Measurements from ENCODE around the gene CLDN19. TPM values are rescaled to one million over a fixed set of nuclear protein-coding genes. Genes with fewer than 3 reads are reported as not detected.
"Not testable (repeated sequence)": the region's sequence is repeated elsewhere in the genome, so short reads cannot be mapped to it uniquely, and the experiment has no call there.

CLDN19 gene
- polyA plus RNA-seq, 4 donors, result 88.5 to 111 (median 102) TPM

DNA sequence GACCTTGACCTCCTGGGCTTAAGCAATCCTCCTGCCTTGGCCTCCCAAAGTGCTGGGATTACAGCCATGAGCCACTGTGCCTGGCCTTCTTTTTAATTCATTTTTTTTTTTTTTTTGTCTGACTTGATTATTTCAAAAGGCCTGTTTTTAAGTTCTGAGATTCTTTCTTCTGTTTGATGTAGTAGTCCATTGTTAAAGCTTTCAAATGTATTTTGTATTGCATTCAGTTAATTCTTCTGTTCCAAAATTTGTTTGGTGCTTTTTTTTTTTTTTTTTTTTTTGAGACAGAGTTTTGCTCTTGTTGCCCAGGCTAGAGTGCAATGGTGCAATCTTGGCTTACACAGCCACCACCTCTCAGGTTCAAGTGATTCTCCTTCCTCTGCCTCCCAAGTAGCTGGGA lies 25.6 kb downstream of the CLDN19 start:
- DNase-seq (ENCODE audit: low read depth in 4 of 4, low spot score in 3 of 4), result not testable (repeated sequence)

GRCh38 chr1:42713293-42713692 lies 26.7 kb downstream of the CLDN19 start:
- DNase-seq (ENCODE audit: low read depth in 4 of 4, low spot score in 3 of 4), result no peak

- not testable (repeated sequence) for DNase-seq (ENCODE audit: low read depth in 4 of 4, low spot score in 3 of 4)
These were observed 27.2 kb downstream of the CLDN19 start for GRCh38 chr1:42712808-42713207.

DNA sequence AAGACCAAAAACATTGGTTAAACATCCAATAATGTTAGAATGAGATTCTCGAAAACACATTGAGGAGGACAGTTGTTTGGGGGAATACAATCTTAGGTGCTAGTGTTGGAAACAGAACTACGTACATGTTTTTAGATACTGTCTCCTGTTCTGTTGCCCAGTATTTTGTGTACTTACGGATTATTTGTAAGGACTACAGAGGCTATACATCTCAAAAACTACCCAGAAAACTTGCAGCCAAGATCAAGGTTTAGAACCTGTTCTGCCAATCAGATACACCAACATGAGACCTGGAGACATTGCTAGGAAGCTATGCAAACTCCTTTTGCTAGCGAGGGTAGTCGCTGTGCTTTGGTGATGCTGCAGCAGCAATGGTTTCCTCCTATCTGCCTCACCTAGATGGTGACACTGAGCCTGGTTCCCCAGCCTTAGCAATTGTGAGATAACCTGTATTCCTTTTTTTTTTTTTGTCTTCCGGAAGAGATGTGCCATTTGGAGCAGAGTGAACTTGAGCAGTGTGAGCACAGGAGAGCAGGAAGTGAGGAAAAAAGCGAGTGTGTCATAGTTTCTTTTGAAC lies 36.1 kb downstream of the CLDN19 start:
- DNase-seq (ENCODE audit: low read depth in 4 of 4, low spot score in 3 of 4), result no peak

DNA sequence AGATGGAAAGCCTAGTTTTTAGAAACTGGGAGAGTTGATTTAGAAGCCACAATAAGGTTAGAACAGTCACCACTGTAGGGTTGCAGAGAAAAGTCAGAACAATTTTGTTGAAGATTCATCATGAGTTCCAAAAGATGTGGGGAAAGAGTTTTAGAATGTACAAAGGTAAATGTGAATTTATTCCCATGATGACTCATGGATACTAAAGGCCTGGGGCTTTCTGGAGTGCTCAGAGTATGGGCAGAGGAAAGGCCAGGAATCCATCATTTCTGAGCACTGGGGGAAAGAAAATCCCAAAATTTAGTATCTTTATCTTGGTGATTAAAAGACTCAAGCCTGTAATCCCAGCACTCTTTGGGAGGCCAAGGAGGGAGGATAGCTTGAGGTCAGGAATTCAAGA lies 40.0 kb downstream of the CLDN19 start:
- no peak for DNase-seq (ENCODE audit: low read depth in 4 of 4, low spot score in 3 of 4)

DNA sequence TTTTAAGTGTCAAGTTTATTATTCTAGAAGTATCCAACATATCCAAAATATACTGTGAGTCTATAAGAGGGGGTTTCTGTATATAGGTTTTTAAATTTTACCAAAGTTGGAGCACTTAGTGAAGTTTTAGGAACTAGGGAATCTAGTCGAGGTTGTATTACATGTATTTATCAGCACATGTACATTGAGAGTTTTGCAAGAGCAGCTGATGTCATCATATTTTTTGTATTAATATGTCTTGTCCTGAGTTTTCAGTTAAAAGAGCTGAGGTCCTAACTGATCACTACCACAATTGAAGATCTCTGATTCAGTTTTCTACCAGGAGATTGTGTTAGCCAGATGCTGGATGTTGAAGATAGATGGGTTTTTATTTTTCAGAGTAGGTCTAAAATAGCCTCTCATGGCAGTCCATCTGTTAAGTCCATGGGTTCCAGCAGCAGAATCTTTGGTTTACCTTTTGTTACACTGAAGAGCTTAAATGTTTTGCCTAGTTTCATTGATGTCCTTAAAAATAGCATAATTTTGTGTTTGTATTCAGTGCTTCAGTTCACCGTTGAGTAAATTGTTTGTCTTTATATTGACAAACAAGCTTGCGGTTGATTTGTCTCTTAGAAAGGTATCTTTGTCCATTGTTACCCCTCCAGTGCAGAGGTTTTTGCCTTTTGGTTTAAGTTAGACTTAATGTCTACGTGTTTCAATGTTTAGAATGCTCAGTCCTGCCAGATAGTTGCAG lies 41.8 kb downstream of the CLDN19 start:
- DNase-seq (ENCODE audit: low read depth in 4 of 4, low spot score in 3 of 4), result no peak

- no peak for DNase-seq (ENCODE audit: low read depth in 4 of 4, low spot score in 3 of 4)
These were observed 47.1 kb downstream of the CLDN19 start for GRCh38 chr1:42692911-42693310.

DNA sequence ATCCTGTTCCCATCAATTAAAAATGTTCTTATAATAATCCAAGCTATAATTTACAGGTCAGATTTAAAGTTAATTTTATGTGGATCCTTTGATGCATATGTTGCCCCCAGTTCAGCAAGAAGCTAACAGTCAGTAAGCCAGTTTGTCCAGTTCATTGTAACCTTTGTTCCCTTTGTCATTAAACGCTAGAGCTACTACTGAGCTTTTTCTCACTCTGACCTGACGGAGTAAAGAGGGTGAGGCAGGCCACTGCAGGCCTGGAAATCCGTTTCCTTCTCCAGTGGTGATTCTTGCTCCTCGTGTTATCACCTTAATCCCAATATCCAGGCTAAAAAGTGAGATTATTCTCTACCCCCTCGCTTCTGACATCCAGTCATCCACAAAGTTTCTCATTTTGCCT lies 47.6 kb downstream of the CLDN19 start:
- no peak for DNase-seq (ENCODE audit: low read depth in 4 of 4, low spot score in 3 of 4)

- DNase-seq (ENCODE audit: low read depth in 4 of 4, low spot score in 3 of 4), result no peak
These were observed 48.9 kb downstream of the CLDN19 start for GRCh38 chr1:42691157-42691498.

- DNase-seq (ENCODE audit: low read depth in 4 of 4, low spot score in 3 of 4), result no peak
These were observed 49.4 kb downstream of the CLDN19 start for GRCh38 chr1:42690477-42691156.

GRCh38 chr1:42689912-42690311 lies 50.1 kb downstream of the CLDN19 start:
- no peak for DNase-seq (ENCODE audit: low read depth in 4 of 4, low spot score in 3 of 4)

GRCh38 chr1:42686418-42686817 lies 53.6 kb downstream of the CLDN19 start:
- DNase-seq (ENCODE audit: low read depth in 4 of 4, low spot score in 3 of 4), result no peak

DNA sequence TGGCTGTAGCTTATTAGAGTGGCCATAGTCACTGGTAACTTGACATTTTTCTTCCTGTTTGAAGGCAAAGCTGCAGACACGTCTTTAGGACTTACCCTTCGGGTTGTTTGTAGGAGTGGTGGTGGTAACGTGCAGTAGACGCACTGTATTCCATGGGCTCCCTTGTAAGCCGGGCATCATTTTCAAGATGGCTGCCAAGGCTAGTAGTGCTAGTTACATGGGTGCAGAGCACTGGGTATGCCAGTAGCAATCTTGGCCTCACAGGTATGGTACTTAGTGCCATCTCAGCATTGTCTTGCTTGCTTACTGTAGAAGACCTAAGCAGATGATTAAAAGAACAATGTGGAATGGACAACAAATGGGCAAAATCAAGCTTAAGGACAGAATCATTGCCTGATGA lies 55.9 kb downstream of the CLDN19 start:
- no peak for DNase-seq (ENCODE audit: low read depth in 4 of 4, low spot score in 3 of 4)

Other genes with a start within 250 kb of the CLDN19 start
- gene PPIH, start 81.8 kb downstream of the CLDN19 start, polyA plus RNA-seq (ENCODE audit: insufficient read length in 4 of 4), result 10 to 100 TPM; 55.8 to 58.1 (median 56.3) TPM
- 100 to 1,000 TPM; 663 to 691 (median 683) TPM for gene YBX1, start 57.8 kb downstream of the CLDN19 start, polyA plus RNA-seq (ENCODE audit: insufficient read length in 4 of 4)
- 10 to 100 TPM; 68.2 to 74.0 (median 71.7) TPM for gene P3H1, start 26.8 kb upstream of the CLDN19 start, polyA plus RNA-seq (ENCODE audit: insufficient read length in 4 of 4)
- 10 to 100 TPM in 3 of 4 donors, 1 to 10 TPM in 1; 8.4 to 12.2 (median 11.3) TPM for gene C1orf50, start 27.0 kb upstream of the CLDN19 start, polyA plus RNA-seq (ENCODE audit: insufficient read length in 4 of 4)
- under 1 TPM; 0.65 to 1.00 (median 0.84) TPM for gene TMEM269, start 44.8 kb upstream of the CLDN19 start, polyA plus RNA-seq (ENCODE audit: insufficient read length in 4 of 4)
- gene ERMAP, start 76.9 kb upstream of the CLDN19 start, polyA plus RNA-seq (ENCODE audit: insufficient read length in 4 of 4), result 10 to 100 TPM; 19.9 to 24.1 (median 21.6) TPM
- 10 to 100 TPM; 64.8 to 77.6 (median 69.3) TPM for gene SVBP, start 77.2 kb upstream of the CLDN19 start, polyA plus RNA-seq (ENCODE audit: insufficient read length in 4 of 4)
- gene ZNF691, start 106.4 kb upstream of the CLDN19 start, polyA plus RNA-seq (ENCODE audit: insufficient read length in 4 of 4), result 10 to 100 TPM; 19.5 to 21.4 (median 20.9) TPM
- 10 to 100 TPM; 36.1 to 55.3 (median 40.9) TPM for gene SLC2A1, start 218.6 kb upstream of the CLDN19 start, polyA plus RNA-seq (ENCODE audit: insufficient read length in 4 of 4)

All from right renal pelvis (tissue), 4 donors.